Astrocyte (in vitro differentiated cells and primary cell): ENCODE measurements around the gene CLDN34.

Source experiments
- EZH2 ChIP-seq: IDR thresholded peaks from 2 replicates; pipeline ENCODE4 v1.6.1; 2012; ENCODE audit warnings: mild to moderate bottlenecking, low read length, inconsistent platforms; ENCODE audit not compliant: insufficient read depth
- TF ChIP-seq, protein P1 (sequence below): IDR thresholded peaks from 2 replicates; pipeline ENCODE4 v1.5.1; 2011; ENCODE audit warnings: low read depth, mild to moderate bottlenecking, inconsistent platforms, low read length, moderate library complexity; ENCODE audit not compliant: insufficient read depth

DNA sequence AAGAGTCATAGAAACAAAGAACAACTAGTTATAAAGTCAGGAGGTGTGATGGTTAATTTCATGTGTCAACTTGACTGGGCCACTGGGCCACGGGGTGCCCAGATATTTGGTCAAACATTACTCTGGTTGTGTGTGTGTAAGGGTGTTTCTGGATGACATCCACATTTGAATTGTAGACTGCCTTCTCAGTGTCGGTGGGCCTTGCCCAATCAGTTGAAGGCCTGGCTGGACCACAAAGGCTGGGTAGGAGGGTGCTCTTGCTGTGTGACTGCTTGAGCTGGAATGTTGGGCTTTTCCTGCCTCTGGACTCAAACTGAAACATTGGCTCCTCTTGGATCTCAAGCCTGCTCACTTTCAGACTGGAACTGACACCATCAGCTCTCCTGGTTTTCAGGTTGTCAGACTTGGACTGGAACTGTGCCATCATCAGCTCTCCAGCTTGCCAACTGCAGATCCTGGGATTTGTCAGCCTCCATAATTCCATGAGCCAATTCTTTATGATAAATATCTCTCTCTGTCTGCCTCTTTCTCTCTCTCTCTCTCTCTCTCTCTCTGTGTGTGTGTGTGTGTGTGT is 41.4 kb downstream of the CLDN34 start:
- TF ChIP-seq, protein P1, sequence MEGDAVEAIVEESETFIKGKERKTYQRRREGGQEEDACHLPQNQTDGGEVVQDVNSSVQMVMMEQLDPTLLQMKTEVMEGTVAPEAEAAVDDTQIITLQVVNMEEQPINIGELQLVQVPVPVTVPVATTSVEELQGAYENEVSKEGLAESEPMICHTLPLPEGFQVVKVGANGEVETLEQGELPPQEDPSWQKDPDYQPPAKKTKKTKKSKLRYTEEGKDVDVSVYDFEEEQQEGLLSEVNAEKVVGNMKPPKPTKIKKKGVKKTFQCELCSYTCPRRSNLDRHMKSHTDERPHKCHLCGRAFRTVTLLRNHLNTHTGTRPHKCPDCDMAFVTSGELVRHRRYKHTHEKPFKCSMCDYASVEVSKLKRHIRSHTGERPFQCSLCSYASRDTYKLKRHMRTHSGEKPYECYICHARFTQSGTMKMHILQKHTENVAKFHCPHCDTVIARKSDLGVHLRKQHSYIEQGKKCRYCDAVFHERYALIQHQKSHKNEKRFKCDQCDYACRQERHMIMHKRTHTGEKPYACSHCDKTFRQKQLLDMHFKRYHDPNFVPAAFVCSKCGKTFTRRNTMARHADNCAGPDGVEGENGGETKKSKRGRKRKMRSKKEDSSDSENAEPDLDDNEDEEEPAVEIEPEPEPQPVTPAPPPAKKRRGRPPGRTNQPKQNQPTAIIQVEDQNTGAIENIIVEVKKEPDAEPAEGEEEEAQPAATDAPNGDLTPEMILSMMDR, result no peak
- no peak for TF ChIP-seq EZH2
